Panc1 (cell line): ENCODE results near the gene HSPA4L. TPM values are rescaled to one million over a fixed set of nuclear protein-coding genes. Genes with fewer than 3 reads are reported as not detected.
A peak's percentile ranks its signal among the peaks of the same experiment; 100 is the strongest.

Experiments
- ATAC-seq: fragments of 200-7000 bp; cut with Tn5 transposase; 2 replicates; pipeline ENCODE4 v1.9.1; 2020; ENCODE audit warnings: mild to moderate bottlenecking, moderate library complexity
- BruUV-seq: library from RNA; stranded (reverse); fragments of 400-500 nt; replicated peaks from 2 replicates; lab custom pipeline; 2021; lab: Mats Ljungman, UMichigan
- CTCF ChIA-PET: fragments of 300-600 bp; sonication (Branson Sonifier 250); formaldehyde crosslinking; loops from one replicate; lab custom pipeline; 2022; ENCODE audit warnings: antibody characterized with exemption; lab: Charles Lee
- POLR2A ChIA-PET: fragments of 300-600 bp; sonication (Branson Sonifier 250); formaldehyde crosslinking; loops from one replicate; lab custom pipeline; 2022; ENCODE audit warnings: antibody characterized with exemption; lab: Charles Lee
- DNase-seq: peaks from one replicate; pipeline ENCODE4 v3.0.0-alpha.2; 2010; ENCODE audit warnings: low read depth, low spot score
- H3K27ac ChIP-seq: 2 replicates; pipeline ENCODE4 v1.5.1; 2011; ENCODE audit warnings: mild to moderate bottlenecking, low read length, inconsistent platforms
- H3K27me3 ChIP-seq: fragments of 200-500 bp; sonication (Bioruptor generic); 2 replicates; pipeline ENCODE4 v1.6.0; 2014; ENCODE audit warnings: low read length, inconsistent platforms; ENCODE audit not compliant: control insufficient read depth, insufficient read depth
- H3K36me3 ChIP-seq: fragments of 200-500 bp; sonication (Bioruptor generic); 2 replicates; pipeline ENCODE4 v1.5.1; 2014; ENCODE audit warnings: inconsistent platforms, mild to moderate bottlenecking, low read length, moderate library complexity; ENCODE audit not compliant: control insufficient read depth, insufficient read depth
- H3K4me1 ChIP-seq: 2 replicates; pipeline ENCODE4 v1.5.1; 2011; ENCODE audit warnings: inconsistent platforms, mild to moderate bottlenecking, low read length, moderate library complexity; ENCODE audit not compliant: control insufficient read depth, insufficient read depth
- H3K4me3 ChIP-seq, 2 experiments: 2 replicates each; pipeline ENCODE4 v1.5.1; 2011 to 2012; ENCODE audit warnings: low read depth in 2 of 2, low read length in 2 of 2, mild to moderate bottlenecking in 2 of 2, inconsistent platforms in 1 of 2, moderate library complexity in 1 of 2
- H3K9me3 ChIP-seq: fragments of 200-500 bp; sonication (Bioruptor generic); 2 replicates; pipeline ENCODE4 v1.5.1; 2014; ENCODE audit warnings: low read depth, mild to moderate bottlenecking, inconsistent platforms, low read length, moderate library complexity; ENCODE audit not compliant: control insufficient read depth, insufficient read depth
- POLR2AphosphoS5 ChIP-seq: IDR thresholded peaks from 2 replicates; pipeline ENCODE4 v1.6.1; 2012; ENCODE audit warnings: mild to moderate bottlenecking, low read depth, low read length, moderate library complexity
- SIN3A ChIP-seq: IDR thresholded peaks from 2 replicates; pipeline ENCODE4 v1.6.1; 2012; ENCODE audit warnings: low read depth, mild to moderate bottlenecking, low read length, moderate library complexity, borderline replicate concordance; ENCODE audit not compliant: insufficient read depth
- TCF7L2 ChIP-seq: IDR thresholded peaks from 2 replicates; pipeline ENCODE4 v1.6.1; 2011; ENCODE audit warnings: mild to moderate bottlenecking, low read depth, low read length, inconsistent platforms
- in situ Hi-C: cut with HindIII; loops from 2 replicates; pipeline ENCODE4 v1.10.0; 2016; ENCODE audit warnings: low sequenced_read_pairs, low pct_unique_long_range_greater_than_20kb
- intact Hi-C: fragments of 100-400 bp; cut with micrococcal nuclease; formaldehyde crosslinking; loops from one replicate; pipeline ENCODE4 v1.10.0; 2022; ENCODE audit not compliant: unreplicated experiment
- total RNA-seq: library from RNA; stranded (reverse); gene quantifications from one replicate; pipeline ENCODE4 v1.2.1, GENCODE V29; 2021; ENCODE audit not compliant: unreplicated experiment
- TF ChIP-seq, protein P1 (sequence below), 2 experiments: IDR thresholded peaks; 2 replicates each; pipeline ENCODE4 v1.6.1; 2011 to 2012; ENCODE audit warnings: low read depth in 2 of 2, control low read depth in 1 of 2, low read length in 1 of 2, mild to moderate bottlenecking in 1 of 2, moderate library complexity in 1 of 2; ENCODE audit not compliant: insufficient read depth in 1 of 2
- TF ChIP-seq, protein P2 (sequence below): fragments of 450-650 bp; IDR thresholded peaks from 2 replicates; pipeline ENCODE4 v1.5.1; 2017; ENCODE audit warnings: mild to moderate bottlenecking

HSPA4L gene
- total RNA-seq, 1 experiment from 2014 or later = 21.5 TPM

DNA sequence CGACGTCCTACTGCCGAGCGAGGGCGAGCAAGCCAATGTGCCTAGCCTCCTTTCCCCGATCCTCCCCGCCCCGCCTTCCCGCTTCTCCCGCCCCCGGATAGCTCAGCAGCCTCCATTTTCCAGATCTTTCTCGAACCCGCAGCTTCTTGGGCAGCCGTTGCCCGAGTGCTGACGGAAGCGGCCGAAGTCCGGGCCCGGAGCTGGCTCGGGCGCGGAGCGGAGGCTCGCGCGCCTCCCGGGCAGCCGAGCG lies 172 bp upstream of the HSPA4L start:
- ATAC-seq = peak; percentile 93; the same call in 1 of the 2 replicates
- Histone ChIP-seq H3K27me3 (no peaks in the 10 kb centered on the region), H3K27ac (peak overlapping the region; percentile 82; the same call in 1 of the 2 replicates), H3K36me3 (no peaks in the 10 kb centered on the region; the same call in 1 of the 2 replicates), H3K9me3 (no peaks in the 10 kb centered on the region), H3K4me1 (peaks cover 2% of the 10 kb centered on the region; the same call in 1 of the 2 replicates), H3K4me3 (peak overlapping the region; percentile 81 to 86)
- BruUV-seq = no TSS peak
- DNase-seq = no peak
- ChIA-PET CTCF (no interaction called here), POLR2A (interaction anchor here (0.6 kb wide), 2 partner anchors 62 to 100 kb away, joined by 4 to 7 read pairs; no protein-coding TSS in a partner anchor)
- TF ChIP-seq SIN3A (no peak), POLR2AphosphoS5 (no peak), TCF7L2 (no peak)
- TF ChIP-seq, protein P1, sequence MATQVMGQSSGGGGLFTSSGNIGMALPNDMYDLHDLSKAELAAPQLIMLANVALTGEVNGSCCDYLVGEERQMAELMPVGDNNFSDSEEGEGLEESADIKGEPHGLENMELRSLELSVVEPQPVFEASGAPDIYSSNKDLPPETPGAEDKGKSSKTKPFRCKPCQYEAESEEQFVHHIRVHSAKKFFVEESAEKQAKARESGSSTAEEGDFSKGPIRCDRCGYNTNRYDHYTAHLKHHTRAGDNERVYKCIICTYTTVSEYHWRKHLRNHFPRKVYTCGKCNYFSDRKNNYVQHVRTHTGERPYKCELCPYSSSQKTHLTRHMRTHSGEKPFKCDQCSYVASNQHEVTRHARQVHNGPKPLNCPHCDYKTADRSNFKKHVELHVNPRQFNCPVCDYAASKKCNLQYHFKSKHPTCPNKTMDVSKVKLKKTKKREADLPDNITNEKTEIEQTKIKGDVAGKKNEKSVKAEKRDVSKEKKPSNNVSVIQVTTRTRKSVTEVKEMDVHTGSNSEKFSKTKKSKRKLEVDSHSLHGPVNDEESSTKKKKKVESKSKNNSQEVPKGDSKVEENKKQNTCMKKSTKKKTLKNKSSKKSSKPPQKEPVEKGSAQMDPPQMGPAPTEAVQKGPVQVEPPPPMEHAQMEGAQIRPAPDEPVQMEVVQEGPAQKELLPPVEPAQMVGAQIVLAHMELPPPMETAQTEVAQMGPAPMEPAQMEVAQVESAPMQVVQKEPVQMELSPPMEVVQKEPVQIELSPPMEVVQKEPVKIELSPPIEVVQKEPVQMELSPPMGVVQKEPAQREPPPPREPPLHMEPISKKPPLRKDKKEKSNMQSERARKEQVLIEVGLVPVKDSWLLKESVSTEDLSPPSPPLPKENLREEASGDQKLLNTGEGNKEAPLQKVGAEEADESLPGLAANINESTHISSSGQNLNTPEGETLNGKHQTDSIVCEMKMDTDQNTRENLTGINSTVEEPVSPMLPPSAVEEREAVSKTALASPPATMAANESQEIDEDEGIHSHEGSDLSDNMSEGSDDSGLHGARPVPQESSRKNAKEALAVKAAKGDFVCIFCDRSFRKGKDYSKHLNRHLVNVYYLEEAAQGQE (IDR thresholded peaks at IDR 0.05; ENCODE audit: insufficient read depth in 1 of 2, low read depth in 2 of 2, low read length in 1 of 2) = no peak
- TF ChIP-seq, protein P2, sequence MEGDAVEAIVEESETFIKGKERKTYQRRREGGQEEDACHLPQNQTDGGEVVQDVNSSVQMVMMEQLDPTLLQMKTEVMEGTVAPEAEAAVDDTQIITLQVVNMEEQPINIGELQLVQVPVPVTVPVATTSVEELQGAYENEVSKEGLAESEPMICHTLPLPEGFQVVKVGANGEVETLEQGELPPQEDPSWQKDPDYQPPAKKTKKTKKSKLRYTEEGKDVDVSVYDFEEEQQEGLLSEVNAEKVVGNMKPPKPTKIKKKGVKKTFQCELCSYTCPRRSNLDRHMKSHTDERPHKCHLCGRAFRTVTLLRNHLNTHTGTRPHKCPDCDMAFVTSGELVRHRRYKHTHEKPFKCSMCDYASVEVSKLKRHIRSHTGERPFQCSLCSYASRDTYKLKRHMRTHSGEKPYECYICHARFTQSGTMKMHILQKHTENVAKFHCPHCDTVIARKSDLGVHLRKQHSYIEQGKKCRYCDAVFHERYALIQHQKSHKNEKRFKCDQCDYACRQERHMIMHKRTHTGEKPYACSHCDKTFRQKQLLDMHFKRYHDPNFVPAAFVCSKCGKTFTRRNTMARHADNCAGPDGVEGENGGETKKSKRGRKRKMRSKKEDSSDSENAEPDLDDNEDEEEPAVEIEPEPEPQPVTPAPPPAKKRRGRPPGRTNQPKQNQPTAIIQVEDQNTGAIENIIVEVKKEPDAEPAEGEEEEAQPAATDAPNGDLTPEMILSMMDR = no peak
- in situ Hi-C loops (no loop called here), intact Hi-C loops (no loop called here)

DNA sequence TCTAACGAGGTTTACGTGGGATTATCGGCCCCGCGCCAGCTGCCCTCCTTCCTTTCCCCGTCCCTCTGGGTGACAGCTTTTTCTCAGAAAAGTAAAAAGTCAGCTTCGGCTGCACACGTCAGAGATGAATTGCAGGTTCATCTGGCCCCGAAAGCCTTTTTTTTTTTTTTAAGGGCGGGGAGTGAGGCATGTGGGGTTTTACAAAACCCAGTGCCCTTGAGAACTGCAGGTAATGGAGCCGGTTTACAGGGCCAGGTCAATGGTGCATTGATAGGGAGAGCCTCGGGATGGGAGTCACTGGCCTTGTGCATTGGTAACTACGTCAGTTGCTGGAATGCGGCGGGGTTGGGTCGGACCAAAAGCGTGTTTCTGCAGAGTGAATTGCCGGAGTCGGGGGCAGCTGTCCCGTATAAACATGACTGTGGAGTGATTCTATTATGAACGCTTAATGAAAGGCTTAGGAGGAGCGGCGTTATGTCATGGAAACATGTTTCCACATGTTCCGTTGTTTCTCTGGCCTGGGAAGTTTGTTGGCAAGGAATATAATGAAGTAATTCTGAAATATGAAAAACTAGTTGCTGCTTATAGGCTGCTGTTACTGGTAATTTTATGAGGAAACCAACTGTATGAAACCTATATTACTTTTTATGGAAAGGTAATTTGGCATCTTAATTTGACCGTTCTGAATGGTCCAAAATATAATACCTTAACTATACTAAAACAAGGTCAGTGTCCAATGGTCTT lies 1.1 kb downstream of the HSPA4L start:
- peak overlapping the region; percentile 82 for H3K27ac ChIP-seq
- ATAC-seq (peak; percentile 32; the same call in 1 of the 2 replicates), DNase-seq (no peak)
- H3K36me3 ChIP-seq = no peaks in the 10 kb centered on the region; the same call in 1 of the 2 replicates
- intact Hi-C loops = no loop called here
- H3K4me1 ChIP-seq = peaks cover 2% of the 10 kb centered on the region; the same call in 1 of the 2 replicates
- ChIA-PET POLR2A (no interaction called here), CTCF (no interaction called here)
- H3K9me3 ChIP-seq = no peaks in the 10 kb centered on the region
- peak overlapping the region; percentile 81 to 86 for H3K4me3 ChIP-seq
- no peak for TF ChIP-seq TCF7L2
- TF ChIP-seq SIN3A = 0 out of 2 replicates have a peak, but pooled peaks have one; percentile 31
- no TSS peak for BruUV-seq
- H3K27me3 ChIP-seq = no peaks in the 10 kb centered on the region
- in situ Hi-C loops = no loop called here
